SIG-M5 treated with dmso at 0.1 percent for 504 hours (cell line): ENCODE data around the gene MUC22.
"Not testable (repeated sequence)": the region's sequence is repeated elsewhere in the genome, so short reads cannot be mapped to it uniquely, and the experiment has no call there.

ENCODE experiments used
- DNase-seq: peaks from one replicate; lab custom pipeline; 2025; ENCODE audit not compliant: unreplicated experiment; lab: John Stamatoyannopoulos, UW

The MUC22 gene

DNA sequence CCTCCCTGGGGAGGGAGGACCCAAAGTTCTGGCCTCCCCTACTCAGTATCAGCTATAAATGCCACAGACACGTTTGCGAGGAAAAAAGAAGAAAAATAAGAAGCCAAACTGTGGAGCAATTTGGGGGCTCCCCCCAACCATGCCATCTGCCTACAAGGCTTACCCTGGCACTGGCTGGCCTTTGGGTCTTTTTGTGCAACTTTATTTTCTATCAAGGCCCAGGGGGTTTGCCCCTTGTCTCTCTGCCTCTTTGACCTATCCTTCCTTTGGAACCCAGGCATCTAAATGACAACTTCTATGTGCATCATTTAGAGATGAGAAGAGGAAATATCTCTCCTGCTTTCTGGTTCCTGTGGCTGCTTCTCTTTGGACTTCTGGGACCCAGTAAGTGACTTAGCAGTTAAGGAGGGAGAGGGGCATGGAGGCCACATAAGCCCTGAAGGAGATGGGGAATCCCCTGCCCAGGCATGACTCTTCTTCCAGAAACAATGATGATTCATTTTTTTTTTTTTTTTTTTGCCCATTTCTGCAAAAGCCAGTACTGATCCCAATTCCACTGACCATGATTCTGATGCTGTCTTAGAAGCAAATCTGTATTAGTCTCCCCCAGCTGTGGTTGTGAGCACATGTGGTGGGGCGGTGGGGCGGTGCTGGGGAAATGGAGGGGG, at the start of gene MUC22:
Gene MUC22 (plus strand): TSS at position 82 of the 668 bp plus-strand sequence. CDS start 233 bp downstream, at position 315.
- no peak for DNase-seq

- DNase-seq = no peak
Measured at GRCh38 chr6:30960907-30961673, 49.2 kb upstream of the MUC22 start.

DNA sequence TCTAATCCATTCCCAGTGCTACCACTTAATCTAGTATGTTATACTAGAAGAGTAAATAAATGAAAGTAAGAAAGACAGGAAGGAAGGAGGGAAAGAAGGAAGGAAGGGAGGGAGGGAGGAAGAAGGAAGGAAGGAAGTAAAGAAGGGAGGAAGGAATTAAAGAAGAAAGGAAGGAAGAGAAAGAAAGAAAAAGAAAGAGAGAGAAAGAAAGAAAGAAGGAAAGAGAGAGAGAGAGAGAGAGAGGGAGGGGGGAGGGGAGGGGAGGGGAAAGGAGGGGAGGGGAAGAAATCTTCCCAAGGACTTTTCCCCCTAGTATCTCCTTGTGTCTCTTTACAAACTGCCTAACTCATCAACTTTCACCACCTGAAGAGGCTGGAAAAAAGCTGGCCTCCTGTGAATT, 47.6 kb upstream of the MUC22 start:
- no peak for DNase-seq

GRCh38 chr6:30963641-30964040, 46.6 kb upstream of the MUC22 start:
- DNase-seq = no peak

DNA sequence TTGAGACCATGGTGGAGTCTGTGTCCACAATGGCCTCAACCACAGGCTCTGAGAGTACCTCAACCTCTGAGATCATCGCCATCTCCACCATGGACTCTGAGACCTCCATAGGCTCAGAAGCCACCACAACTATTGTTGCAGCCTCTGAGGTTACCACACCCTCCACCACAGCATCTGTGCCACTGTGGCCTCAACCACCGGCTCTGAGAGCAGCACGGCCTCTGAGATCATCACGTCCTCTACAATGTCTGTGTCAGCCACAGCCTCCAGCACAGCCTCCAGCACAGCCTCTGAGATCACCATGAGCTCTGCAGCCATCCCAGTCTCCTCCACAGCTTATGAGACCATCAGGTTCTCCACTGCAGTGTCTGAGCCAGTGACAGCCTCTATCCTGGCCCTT, 46.2 kb upstream of the MUC22 start:
- no peak for DNase-seq

GRCh38 chr6:30965140-30965601, 45.1 kb upstream of the MUC22 start:
- DNase-seq = no peak

DNA sequence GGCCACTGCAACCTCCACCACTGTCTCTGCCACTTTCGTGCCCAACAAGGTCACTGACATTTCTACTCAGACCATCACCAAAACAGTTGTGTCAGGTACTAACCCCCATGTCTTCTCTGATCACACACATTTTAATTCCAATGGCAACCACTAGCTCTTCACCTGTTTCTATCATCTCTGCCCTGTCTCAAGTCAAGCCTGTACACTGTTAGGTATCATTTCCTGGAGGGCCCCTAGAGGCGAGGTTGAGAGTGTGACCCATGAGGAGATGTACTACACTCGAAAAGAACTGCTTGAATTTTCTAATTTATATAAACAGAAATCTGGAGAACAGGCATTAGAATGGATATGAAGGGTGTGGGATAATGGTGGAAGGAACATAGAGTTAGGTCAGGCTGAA, 44.1 kb upstream of the MUC22 start:
- DNase-seq = no peak

DNA sequence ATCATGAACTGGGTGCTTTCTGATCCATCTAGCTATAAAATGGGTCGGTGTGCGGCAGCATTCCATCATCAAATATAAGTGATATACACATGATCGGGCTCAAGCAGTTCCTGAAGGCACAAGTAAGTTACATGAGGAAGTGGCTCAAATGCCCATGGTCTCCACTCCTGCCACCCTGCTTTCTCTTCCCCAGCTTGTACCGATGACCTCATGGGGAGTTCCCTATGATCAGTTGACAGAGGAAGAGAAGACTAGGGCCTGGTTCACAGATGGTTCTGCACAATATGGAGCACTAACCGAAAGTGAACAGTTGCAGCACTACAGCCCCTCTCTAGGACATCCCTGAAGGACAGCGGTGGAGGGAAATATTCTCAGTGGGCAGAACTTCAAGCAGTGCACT, 41.1 kb upstream of the MUC22 start:
- not testable (repeated sequence) for DNase-seq

- no peak for DNase-seq
Measured at GRCh38 chr6:30970946-30971345, 39.3 kb upstream of the MUC22 start.

DNA sequence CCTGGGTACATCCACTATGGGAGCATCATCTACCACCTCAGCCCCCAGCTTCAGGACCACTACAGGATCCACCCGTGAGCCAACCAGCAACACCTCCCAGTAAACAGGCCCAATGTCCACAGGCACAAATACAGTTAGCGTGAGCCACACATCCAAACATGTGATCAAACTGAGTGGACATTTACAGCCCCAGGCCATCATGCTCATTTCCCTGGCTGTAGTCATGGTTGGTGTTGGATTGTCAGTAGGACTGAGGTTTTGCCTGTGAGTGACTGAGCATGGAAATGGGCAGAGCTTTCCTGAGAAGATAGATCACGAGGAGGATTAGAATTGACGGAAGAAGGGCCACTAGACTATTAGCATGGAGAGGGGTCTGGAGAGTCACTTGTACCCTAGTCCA, 37.5 kb upstream of the MUC22 start:
- DNase-seq = no peak

DNA sequence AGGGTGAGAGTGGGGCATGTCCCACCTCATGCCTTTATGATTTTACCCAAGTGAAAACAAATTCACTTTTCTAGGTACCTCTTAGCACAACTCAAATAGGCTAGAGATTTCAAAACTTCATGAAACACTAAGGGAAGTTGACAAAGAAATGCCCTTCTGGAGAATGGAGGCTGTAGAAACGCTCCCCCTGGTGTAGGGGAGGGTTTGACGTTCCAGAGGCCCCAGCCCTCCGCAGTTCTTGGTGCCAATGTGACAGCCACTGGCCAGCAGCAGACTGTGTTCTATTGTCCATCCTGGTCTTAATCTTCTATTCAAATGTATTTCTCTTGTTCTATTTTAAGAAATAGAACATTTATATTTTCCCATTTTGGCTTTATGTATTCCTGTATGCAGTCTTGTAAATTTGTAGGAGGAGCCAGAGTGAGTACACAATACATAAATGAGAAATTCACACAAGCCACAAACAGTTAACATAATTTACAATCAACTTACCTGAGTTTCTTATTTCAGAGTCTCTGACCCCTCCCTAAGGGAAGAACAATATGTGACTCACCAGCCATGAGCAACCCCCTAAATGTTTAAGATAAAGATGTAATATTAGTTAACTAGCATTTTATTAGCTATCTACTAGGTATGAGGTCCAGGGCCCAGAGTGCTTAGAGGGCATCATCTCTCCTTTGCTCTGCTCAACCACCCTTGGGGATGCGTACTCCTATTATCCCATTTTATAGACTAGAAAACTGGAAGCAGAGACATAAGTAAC, 35.6 kb upstream of the MUC22 start:
- DNase-seq = no peak

GRCh38 chr6:30979141-30979540, 31.1 kb upstream of the MUC22 start:
- no peak for DNase-seq

- DNase-seq = no peak
Measured at GRCh38 chr6:30979690-30980089, 30.6 kb upstream of the MUC22 start.

DNA sequence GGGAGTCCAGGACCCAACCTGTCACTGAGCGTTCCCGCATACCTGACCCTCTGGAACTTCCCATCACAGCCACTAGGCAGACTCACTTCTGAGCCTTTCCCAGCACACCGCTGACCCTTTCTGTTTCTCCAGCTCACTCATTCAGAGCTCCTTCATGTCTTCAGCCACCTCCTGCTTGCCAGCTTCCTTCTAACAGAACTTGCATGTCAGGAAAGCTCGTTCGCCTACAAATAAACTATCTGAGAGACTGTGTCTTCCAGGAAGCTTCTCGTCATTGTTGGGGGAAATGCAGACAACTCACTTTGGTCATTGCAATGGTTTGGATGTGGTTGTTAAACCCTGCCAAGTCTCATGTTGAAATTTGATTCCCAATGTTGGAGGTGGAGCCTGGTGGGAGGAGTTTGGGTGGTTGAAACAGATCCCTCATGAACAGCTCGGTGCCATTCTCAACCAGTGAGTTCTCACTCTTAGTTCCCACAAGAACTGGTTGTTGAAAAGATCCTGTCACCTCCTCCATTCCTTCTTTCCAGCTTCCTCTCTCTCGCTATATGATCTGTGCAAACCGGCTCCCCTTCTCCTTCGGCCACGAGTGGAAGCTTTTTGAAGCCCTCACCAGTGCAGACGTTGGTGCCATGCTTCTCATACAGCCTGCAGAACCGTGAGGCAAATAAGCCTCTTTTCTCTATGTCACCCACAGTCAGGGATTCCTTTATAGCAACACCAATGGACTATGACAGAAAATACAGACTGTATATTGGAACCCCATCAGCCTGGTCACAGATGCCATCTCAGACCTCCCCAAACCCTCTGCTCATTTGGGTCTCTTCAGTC, 28.1 kb upstream of the MUC22 start:
- no peak for DNase-seq

- no peak for DNase-seq
Measured at GRCh38 chr6:30983439-30983838, 26.8 kb upstream of the MUC22 start, which contains the start of gene MUC21. MUC21 (plus strand) TSS chr6:30983718; CDS start chr6:30983959, 241 bp downstream.

- DNase-seq = no peak
Measured at GRCh38 chr6:30985490-30985889, 24.8 kb upstream of the MUC22 start.

DNA sequence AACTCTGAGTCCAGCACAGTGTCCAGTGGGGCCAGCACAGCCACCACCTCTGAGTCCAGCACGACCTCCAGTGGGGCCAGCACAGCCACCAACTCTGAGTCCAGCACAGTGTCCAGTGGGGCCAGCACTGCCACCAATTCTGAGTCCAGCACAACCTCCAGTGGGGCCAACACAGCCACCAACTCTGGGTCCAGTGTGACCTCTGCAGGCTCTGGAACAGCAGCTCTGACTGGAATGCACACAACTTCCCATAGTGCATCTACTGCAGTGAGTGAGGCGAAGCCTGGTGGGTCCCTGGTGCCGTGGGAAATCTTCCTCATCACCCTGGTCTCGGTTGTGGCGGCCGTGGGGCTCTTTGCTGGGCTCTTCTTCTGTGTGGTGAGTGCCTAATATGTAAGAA, 23.0 kb upstream of the MUC22 start:
- DNase-seq = no peak

GRCh38 chr6:30988209-30988825, 22.0 kb upstream of the MUC22 start:
- DNase-seq = no peak

DNA sequence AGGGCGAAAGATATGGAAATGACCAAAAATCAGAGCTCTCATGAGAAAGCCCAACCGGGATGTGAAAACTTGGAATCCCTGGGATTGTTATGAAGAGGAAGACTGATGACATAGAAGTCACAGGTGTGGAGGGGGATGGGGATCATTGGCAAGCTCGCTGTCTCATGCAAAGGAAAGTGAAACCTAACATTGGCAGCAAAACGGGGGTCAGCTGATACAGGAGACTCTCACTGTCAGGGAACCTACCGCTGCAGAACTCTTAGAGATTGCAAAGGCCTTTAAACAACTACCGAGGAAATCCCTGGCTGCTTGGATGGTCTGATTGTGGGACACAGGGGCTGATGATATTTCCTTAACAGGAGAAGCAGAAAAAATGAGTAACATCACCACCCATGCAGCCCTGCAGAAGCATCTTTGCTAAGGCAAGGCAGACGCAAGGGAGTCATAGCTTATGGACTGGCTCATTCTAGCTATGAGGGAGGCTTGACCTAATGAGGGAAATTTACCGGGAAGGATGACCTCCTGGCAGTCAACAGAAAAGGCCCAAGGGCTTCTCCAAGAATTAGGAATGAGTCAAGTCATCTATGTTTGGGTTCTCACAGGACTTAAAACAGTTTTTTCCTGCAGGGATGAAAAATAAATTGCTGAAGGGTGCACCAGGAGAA, 19.7 kb upstream of the MUC22 start:
- no peak for DNase-seq

DNA sequence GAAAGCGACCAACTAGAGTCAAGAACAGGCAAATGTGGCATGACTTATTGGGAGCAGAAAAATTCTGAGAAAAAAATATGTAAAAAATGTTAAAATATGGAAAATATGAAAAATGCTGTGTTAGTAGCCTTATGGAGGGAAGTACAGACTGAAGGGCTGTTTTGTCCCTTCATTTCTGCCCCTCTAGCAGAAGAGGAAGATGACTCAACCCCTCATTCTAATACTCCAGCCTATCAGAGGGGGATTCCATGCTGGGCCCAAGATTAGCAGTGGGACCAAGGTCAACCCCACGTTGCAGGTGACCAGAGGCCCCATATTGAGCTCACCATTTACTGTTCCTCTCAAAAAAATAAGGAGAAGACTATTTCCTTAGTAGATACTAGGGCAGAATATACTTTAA, 18.4 kb upstream of the MUC22 start:
- DNase-seq = no peak
